Measurements from ENCODE around the gene FXYD6. TPM values are rescaled to one million over a fixed set of nuclear protein-coding genes. Genes with fewer than 3 reads are reported as not detected.

FXYD6 gene
- total RNA-seq, 1 donor from 2014 or later = 113 TPM

DNA sequence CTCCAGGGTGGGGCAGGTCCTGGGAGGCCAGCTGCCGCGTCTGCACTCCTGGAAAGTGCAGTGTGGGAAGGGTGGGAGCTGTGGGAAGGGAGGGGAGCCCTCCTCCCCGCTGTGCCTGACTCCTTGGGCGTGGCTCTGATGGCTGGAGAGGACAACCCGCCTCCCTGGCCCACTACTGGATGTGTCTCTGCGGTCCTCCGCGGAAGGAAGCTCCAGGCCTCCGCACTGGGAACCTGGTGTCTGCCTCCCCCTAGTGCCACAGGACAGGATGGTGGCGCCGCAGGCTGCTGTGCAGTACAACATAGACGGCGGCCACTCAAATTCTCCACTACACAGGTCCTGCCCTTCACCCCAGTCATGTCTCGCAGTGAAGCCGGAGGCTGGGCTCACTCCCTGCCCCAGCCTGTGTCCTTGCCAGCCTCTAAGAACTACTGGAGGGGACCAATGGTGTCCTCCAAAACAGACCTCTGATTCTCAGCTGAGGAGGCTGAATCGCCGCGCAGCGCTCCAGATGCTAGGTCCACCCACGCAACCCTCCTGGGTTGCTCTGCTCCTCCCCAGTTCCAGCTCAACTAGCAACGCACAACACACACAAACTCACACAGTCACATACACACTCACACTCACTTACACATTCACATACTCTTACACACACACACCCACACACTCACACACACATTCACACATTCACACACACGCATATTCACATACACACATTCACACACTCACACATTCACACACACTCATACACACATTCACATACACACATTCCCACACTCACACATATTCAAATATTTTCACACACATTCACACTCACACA lies 67.0 kb downstream of the FXYD6 start:
- no peak overlapping the region for H3K27ac Mint-ChIP-seq (ENCODE audit: unreplicated experiment)
- peaks cover 43% of the 10 kb centered on the region for H3K27me3 Mint-ChIP-seq (ENCODE audit: low read depth)
- H3K4me3 Mint-ChIP-seq = no peak overlapping the region
- H3K36me3 Mint-ChIP-seq (ENCODE audit: low read depth) = no peaks in the 10 kb centered on the region
- TF ChIP-seq, protein P1, sequence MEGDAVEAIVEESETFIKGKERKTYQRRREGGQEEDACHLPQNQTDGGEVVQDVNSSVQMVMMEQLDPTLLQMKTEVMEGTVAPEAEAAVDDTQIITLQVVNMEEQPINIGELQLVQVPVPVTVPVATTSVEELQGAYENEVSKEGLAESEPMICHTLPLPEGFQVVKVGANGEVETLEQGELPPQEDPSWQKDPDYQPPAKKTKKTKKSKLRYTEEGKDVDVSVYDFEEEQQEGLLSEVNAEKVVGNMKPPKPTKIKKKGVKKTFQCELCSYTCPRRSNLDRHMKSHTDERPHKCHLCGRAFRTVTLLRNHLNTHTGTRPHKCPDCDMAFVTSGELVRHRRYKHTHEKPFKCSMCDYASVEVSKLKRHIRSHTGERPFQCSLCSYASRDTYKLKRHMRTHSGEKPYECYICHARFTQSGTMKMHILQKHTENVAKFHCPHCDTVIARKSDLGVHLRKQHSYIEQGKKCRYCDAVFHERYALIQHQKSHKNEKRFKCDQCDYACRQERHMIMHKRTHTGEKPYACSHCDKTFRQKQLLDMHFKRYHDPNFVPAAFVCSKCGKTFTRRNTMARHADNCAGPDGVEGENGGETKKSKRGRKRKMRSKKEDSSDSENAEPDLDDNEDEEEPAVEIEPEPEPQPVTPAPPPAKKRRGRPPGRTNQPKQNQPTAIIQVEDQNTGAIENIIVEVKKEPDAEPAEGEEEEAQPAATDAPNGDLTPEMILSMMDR (conservative IDR thresholded peaks at IDR 0.05) = peak; percentile 73
- peak; percentile 66 for DNase-seq (ENCODE audit: low read depth, low spot score)
- no peaks in the 10 kb centered on the region for H3K9me3 Mint-ChIP-seq
- H3K4me1 Mint-ChIP-seq = peaks cover 14% of the 10 kb centered on the region

DNA sequence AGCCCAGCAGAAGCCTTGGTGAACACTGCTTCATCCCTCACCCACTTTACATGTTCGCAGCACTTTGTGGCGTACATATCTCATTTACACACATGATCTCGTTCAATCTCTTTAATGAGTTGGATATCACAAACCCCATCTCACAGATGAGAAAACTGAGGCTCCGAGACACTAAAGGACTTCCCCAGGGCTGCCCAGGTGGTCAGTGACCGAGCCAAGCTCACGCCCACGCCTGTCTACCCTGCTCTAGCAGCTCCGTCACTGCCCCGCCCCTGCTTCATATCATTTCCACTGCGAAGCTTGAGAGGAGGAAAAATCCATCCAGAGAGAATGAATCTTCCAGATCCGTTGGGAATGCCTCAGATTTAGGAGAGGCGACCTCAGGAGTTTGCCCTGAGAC lies 67.7 kb downstream of the FXYD6 start:
- Mint-ChIP-seq H3K36me3 (ENCODE audit: low read depth) (no peaks in the 10 kb centered on the region), H3K27ac (ENCODE audit: unreplicated experiment) (no peak overlapping the region), H3K4me1 (peaks cover 12% of the 10 kb centered on the region), H3K4me3 (no peak overlapping the region), H3K9me3 (no peaks in the 10 kb centered on the region), H3K27me3 (ENCODE audit: low read depth) (peaks cover 43% of the 10 kb centered on the region)
- TF ChIP-seq, protein P1 (conservative IDR thresholded peaks at IDR 0.05) = no peak
- DNase-seq (ENCODE audit: low read depth, low spot score) = no peak

DNA sequence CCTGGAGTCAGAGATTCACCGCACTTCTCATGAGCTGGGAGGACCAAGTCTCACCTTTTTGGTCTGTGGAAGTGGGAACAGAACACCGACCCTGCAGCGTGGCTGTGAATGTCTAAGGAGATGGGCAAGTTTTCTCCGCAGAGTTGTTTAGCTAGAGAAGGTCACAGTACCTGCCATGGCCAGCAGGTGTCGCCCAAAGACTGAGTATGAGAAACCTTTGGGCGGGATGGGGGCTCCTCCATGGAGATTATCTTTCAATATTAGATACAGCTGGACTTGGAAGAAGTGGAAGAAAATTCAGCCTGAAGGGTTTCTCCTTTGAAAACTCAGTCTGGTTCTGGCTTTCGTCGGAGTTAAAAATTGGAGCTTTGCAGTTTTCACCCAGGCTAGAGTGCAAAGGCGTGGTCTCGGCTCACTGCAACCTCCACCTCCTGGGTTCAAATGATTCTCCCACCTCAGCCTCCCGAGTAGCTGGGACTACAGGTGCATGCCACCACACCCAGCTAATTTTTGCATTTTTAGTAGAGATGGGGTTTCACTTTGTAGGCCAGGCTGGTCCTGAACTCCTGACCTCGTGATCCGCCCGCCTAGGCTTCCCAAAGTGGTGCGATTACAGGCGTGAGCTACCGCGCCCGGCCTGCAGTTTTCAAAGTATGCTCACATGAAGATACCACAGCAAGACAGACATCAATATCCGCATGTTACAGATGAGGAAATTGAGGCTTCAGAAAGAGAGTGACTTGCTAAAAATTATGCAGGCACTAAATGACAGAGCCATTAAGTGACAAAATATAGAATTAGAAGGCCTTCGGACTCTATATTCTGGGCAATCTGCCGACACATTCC lies 68.8 kb downstream of the FXYD6 start:
- peak; percentile 82 for DNase-seq (ENCODE audit: low read depth, low spot score)
- H3K4me3 Mint-ChIP-seq = no peak overlapping the region
- no peaks in the 10 kb centered on the region for H3K36me3 Mint-ChIP-seq (ENCODE audit: low read depth)
- H3K4me1 Mint-ChIP-seq = peaks cover 12% of the 10 kb centered on the region
- H3K27ac Mint-ChIP-seq (ENCODE audit: unreplicated experiment) = no peak overlapping the region
- no peaks in the 10 kb centered on the region for H3K9me3 Mint-ChIP-seq
- H3K27me3 Mint-ChIP-seq (ENCODE audit: low read depth) = peaks cover 47% of the 10 kb centered on the region
- TF ChIP-seq, protein P1 (conservative IDR thresholded peaks at IDR 0.05) = peak; percentile 92

DNA sequence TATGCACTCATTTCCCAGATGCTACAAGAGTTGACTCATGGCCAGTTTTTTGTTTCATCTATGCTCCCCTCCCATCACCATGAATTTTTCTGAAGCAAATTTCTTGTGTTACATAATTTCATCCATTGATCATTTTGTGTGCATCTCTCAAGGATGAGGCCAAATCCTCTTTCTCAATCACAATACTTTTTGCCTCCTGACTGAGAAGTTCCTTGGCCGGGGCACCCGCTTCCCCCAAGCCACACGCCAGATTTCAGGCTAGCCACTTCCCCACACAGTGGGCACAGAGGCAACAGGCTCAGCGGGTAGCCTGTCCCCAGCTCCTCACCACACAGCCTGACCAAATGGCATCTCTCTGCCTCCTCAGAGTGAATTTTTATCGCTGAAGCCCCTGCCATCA lies 69.6 kb downstream of the FXYD6 start:
- Mint-ChIP-seq H3K4me3 (no peak overlapping the region), H3K4me1 (peaks cover 12% of the 10 kb centered on the region), H3K27me3 (ENCODE audit: low read depth) (peaks cover 49% of the 10 kb centered on the region), H3K27ac (ENCODE audit: unreplicated experiment) (no peak overlapping the region), H3K36me3 (ENCODE audit: low read depth) (no peaks in the 10 kb centered on the region), H3K9me3 (no peaks in the 10 kb centered on the region)
- TF ChIP-seq, protein P1 (conservative IDR thresholded peaks at IDR 0.05) = no peak
- DNase-seq (ENCODE audit: low read depth, low spot score) = no peak

DNA sequence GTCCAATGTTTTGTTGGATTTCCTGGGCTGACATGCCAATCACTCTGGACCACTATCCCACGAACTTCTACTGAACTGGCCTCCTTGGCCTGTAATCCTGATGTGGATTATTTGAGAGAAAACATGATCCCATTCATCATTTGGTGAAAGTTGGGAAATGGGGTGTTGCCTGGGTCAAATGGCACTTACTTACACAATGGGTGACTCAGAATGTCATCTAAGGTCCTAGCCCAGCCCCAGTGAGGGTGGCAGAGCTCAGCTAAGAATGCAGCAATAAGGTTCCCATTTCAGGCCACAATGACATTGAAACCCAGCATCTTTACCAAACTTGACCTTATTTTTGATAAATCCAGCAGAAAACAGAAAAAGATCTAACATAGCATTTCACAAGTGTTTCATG lies 71.4 kb downstream of the FXYD6 start:
- H3K27me3 Mint-ChIP-seq (ENCODE audit: low read depth) = peaks cover 49% of the 10 kb centered on the region
- no peaks in the 10 kb centered on the region for H3K36me3 Mint-ChIP-seq (ENCODE audit: low read depth)

More for the DNA sequence above, 71.4 kb downstream of the FXYD6 start:
- DNase-seq (ENCODE audit: low read depth, low spot score) = no peak
- Mint-ChIP-seq H3K4me1 (peaks cover 12% of the 10 kb centered on the region), H3K27ac (ENCODE audit: unreplicated experiment) (no peak overlapping the region), H3K9me3 (no peaks in the 10 kb centered on the region), H3K4me3 (no peak overlapping the region)
- TF ChIP-seq, protein P1 (conservative IDR thresholded peaks at IDR 0.05) = no peak
